ENCODE results near the gene IGSF21.

DNA sequence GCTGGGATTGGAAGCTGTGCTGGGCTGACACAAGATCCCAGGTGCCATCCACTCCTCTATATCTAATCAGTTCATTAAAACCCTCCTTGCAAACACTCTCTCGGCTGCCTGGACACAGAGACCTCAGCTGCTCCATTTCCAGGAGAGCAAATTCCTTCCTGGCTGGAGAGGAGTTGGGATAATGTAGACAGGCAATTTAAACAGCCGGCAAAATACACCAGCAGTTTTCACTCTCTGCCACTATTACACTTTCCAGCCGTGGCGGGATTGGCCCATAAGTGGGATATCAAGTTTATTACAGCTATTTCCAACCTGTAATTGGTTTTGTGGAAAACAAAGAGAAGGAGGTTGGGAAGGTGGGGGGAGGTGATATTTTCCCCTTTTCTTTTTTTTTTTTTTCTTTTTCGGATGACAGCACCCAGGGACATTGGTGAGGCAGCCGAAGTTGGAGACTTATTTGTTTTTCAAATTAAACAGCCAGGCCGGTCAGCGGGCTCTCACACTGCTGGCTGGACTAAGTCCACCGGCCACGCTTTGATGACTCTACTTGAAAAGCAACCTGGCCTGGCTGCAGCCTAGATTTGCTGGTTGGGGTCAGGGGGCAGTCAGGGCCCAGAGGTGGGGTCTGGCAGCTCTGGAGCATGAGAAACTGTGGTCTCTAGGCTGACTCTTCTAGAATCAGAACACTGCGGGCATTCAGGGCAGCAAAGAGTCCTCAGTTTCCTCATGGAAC lies 177.4 kb downstream of the IGSF21 start:
- TF ChIP-seq POLR2AphosphoS5 (IDR thresholded peaks at IDR 0.05; ENCODE audit: insufficient read depth in 1 of 2, low read depth in 1 of 2) (no peak), CTCF (IDR thresholded peaks at IDR 0.05) (no peak), POLR2A (IDR thresholded peaks at IDR 0.05) (no peak)

Data from vagina (tissue), 2 donors.